ENCODE results near the gene ENO1.

Gene ENO1

GRCh38 chr1:8915446-8915845 lies 37.0 kb upstream of the ENO1 start:
- H3K4me3 ChIP-seq (ENCODE audit: low read depth, low read length): no peak overlapping the region
- TF ChIP-seq POLR2A (IDR thresholded peaks at IDR 0.05; ENCODE audit: extremely low read depth, insufficient read length): no peak
- TF ChIP-seq MAX (IDR thresholded peaks at IDR 0.05; ENCODE audit: low read depth, low read length): no peak
- no peak for TF ChIP-seq MYC (IDR thresholded peaks at IDR 0.05; ENCODE audit: low read depth, low read length)
- TF ChIP-seq CTCF (IDR thresholded peaks at IDR 0.05; ENCODE audit: low read depth, low read length): no peak
- DNase-seq (ENCODE audit: low read depth): no peak

GRCh38 chr1:8914466-8914865 lies 36.0 kb upstream of the ENO1 start:
- TF ChIP-seq CTCF (IDR thresholded peaks at IDR 0.05; ENCODE audit: low read depth, low read length): no peak
- no peak for DNase-seq (ENCODE audit: low read depth)
- no peak overlapping the region for H3K4me3 ChIP-seq (ENCODE audit: low read depth, low read length)

GRCh38 chr1:8913457-8913856 lies 35.0 kb upstream of the ENO1 start:
- no peak for DNase-seq (ENCODE audit: low read depth)
- no peak overlapping the region for H3K4me3 ChIP-seq (ENCODE audit: low read depth, low read length)
- TF ChIP-seq POLR2A (IDR thresholded peaks at IDR 0.05; ENCODE audit: extremely low read depth, insufficient read length): no peak
- TF ChIP-seq MYC (IDR thresholded peaks at IDR 0.05; ENCODE audit: low read depth, low read length): no peak
- no peak for TF ChIP-seq CTCF (IDR thresholded peaks at IDR 0.05; ENCODE audit: low read depth, low read length)
- TF ChIP-seq MAX (IDR thresholded peaks at IDR 0.05; ENCODE audit: low read depth, low read length): no peak

- H3K4me3 ChIP-seq (ENCODE audit: low read depth, low read length): no peak overlapping the region
- TF ChIP-seq POLR2A (IDR thresholded peaks at IDR 0.05; ENCODE audit: extremely low read depth, insufficient read length) (no peak), CTCF (IDR thresholded peaks at IDR 0.05; ENCODE audit: low read depth, low read length) (no peak), MYC (IDR thresholded peaks at IDR 0.05; ENCODE audit: low read depth, low read length) (no peak), MAX (IDR thresholded peaks at IDR 0.05; ENCODE audit: low read depth, low read length) (no peak)
- DNase-seq (ENCODE audit: low read depth): no peak
Observed at GRCh38 chr1:8911416-8912309, 33.2 kb upstream of the ENO1 start.

GRCh38 chr1:8910914-8911313 lies 32.4 kb upstream of the ENO1 start:
- no peak for DNase-seq (ENCODE audit: low read depth)
- H3K4me3 ChIP-seq (ENCODE audit: low read depth, low read length): no peak overlapping the region

More at GRCh38 chr1:8910914-8911313, 32.4 kb upstream of the ENO1 start:
- TF ChIP-seq POLR2A (IDR thresholded peaks at IDR 0.05; ENCODE audit: extremely low read depth, insufficient read length) (no peak), MAX (IDR thresholded peaks at IDR 0.05; ENCODE audit: low read depth, low read length) (no peak), CTCF (IDR thresholded peaks at IDR 0.05; ENCODE audit: low read depth, low read length) (no peak), MYC (IDR thresholded peaks at IDR 0.05; ENCODE audit: low read depth, low read length) (no peak)
